Caco-2 (cell line): ENCODE measurements around the gene ZNF667. TPM values are rescaled to one million over a fixed set of nuclear protein-coding genes. Genes with fewer than 3 reads are reported as not detected.

Experiments used
- Bru-seq: library from RNA; stranded (reverse); fragments of 400-500 nt; gene quantifications from one replicate; lab custom pipeline; 2021; lab: Mats Ljungman, UMichigan
- BruChase-seq, 2 experiments: library from RNA; stranded (reverse); fragments of 400-500 nt; gene quantifications; one replicate each; lab custom pipeline; 2021; lab: Mats Ljungman, UMichigan
- BruUV-seq: library from RNA; stranded (reverse); fragments of 400-500 nt; replicated peaks from 2 replicates; lab custom pipeline; 2021; lab: Mats Ljungman, UMichigan
- CTCF ChIA-PET: fragments of 300-600 bp; sonication (Branson Sonifier 250); formaldehyde crosslinking; loops from one replicate; lab custom pipeline; 2022; ENCODE audit warnings: antibody characterized with exemption; lab: Charles Lee
- POLR2A ChIA-PET: fragments of 300-600 bp; sonication (Branson Sonifier 250); formaldehyde crosslinking; loops from one replicate; lab custom pipeline; 2022; ENCODE audit warnings: antibody characterized with exemption; lab: Charles Lee
- DNase-seq, 2 experiments: peaks; one replicate each; pipeline versions ENCODE4 v3.0.0 to v3.0.0-alpha.2; 2020 to 2022
- H3K27me3 ChIP-seq: replicated peaks from 2 replicates; pipeline ENCODE4 v1.6.0; 2011; ENCODE audit warnings: low read length; ENCODE audit not compliant: control insufficient read depth, insufficient read depth
- H3K36me3 ChIP-seq: 2 replicates; pipeline ENCODE4 v1.5.1; 2011; ENCODE audit warnings: low read length; ENCODE audit not compliant: control insufficient read depth, insufficient read depth
- H3K4me1 ChIP-seq: fragments of 250-450 bp; sonication (Bioruptor Pico); 2 replicates; pipeline ENCODE4 v1.5.1; 2020; ENCODE audit warnings: mild to moderate bottlenecking
- H3K4me3 ChIP-seq: 2 replicates; pipeline ENCODE4 v1.5.1; 2011; ENCODE audit warnings: low read depth, mild to moderate bottlenecking, control low read depth, low read length
- H3K9me3 ChIP-seq: fragments of 250-450 bp; sonication (Bioruptor Pico); 2 replicates; pipeline ENCODE4 v1.5.1; 2020; ENCODE audit warnings: mild to moderate bottlenecking, moderate library complexity
- H3K27ac Mint-ChIP-seq: one replicate; pipeline ENCODE4 v1.8.0; 2022; ENCODE audit warnings: mixed read lengths; ENCODE audit not compliant: unreplicated experiment
- H3K27me3 Mint-ChIP-seq: one replicate; pipeline ENCODE4 v1.8.0; 2022; ENCODE audit warnings: mixed read lengths; ENCODE audit not compliant: insufficient read depth, unreplicated experiment
- H3K36me3 Mint-ChIP-seq: one replicate; pipeline ENCODE4 v1.8.0; 2022; ENCODE audit warnings: mild to moderate bottlenecking, mixed read lengths; ENCODE audit not compliant: insufficient read depth, unreplicated experiment
- H3K4me1 Mint-ChIP-seq: one replicate; pipeline ENCODE4 v1.8.0; 2022; ENCODE audit warnings: low read depth, mixed read lengths; ENCODE audit not compliant: unreplicated experiment
- H3K4me3 Mint-ChIP-seq: one replicate; pipeline ENCODE4 v1.8.0; 2022; ENCODE audit warnings: mild to moderate bottlenecking, moderate library complexity, mixed read lengths; ENCODE audit not compliant: unreplicated experiment
- H3K9me3 Mint-ChIP-seq: one replicate; pipeline ENCODE4 v1.8.0; 2022; ENCODE audit warnings: mixed read lengths; ENCODE audit not compliant: unreplicated experiment
- CTCF ChIP-seq, 2 experiments: fragments of 200-600 bp in 1 of 2; IDR thresholded peaks; 1 replicate in 1 of 2; 2 replicates in 1 of 2; pipeline versions ENCODE4 v1.5.1 to v1.8.0; 2011 to 2022; ENCODE audit warnings: antibody characterized with exemption in 1 of 2, control low read depth in 1 of 2, inconsistent platforms in 1 of 2, low read depth in 1 of 2, low read length in 1 of 2, mild to moderate bottlenecking in 1 of 2, moderate library complexity in 1 of 2; ENCODE audit not compliant: insufficient read depth in 1 of 2, severe bottlenecking in 1 of 2, unreplicated experiment in 1 of 2
- intact Hi-C: fragments of 100-400 bp; cut with micrococcal nuclease; formaldehyde crosslinking; loops from one replicate; pipeline ENCODE4 v1.10.0; 2022; ENCODE audit not compliant: unreplicated experiment
- long read RNA-seq: library from polyadenylated mRNA; stranded (forward); transcript quantifications from one replicate; pipeline ENCODE4 v2.0.0, GENCODE V29; 2022
- total RNA-seq: library from RNA; stranded (reverse); gene quantifications from 2 replicates; pipeline ENCODE4 v1.2.3, GENCODE V29; 2022

Gene ZNF667
- not detected in 2 replicates for total RNA-seq
- percentile 4 among the genes with signal in this experiment for Bru-seq, nascent RNA
- not detected for BruChase-seq, experiment 1, labeled RNA remaining after a 2-hour chase
- not detected for BruChase-seq, experiment 2, labeled RNA remaining after a 6-hour chase
- long read RNA-seq: 0 reads

- DNase-seq: no peak
- H3K27ac Mint-ChIP-seq: no peak within 1 kb of the TSS
- H3K27me3 ChIP-seq: no peaks in the 10 kb centered on the region
- H3K27me3 Mint-ChIP-seq: no peaks in the 10 kb centered on the region
- CTCF ChIA-PET: no interaction called here
- no peak within 1 kb of the TSS for H3K4me3 ChIP-seq
- H3K4me3 Mint-ChIP-seq: no peak within 1 kb of the TSS
- H3K36me3 ChIP-seq: no peaks in the 10 kb centered on the region
- H3K36me3 Mint-ChIP-seq: no peaks in the 10 kb centered on the region
- H3K9me3 ChIP-seq: peaks cover 18% of the 10 kb centered on the region
- POLR2A ChIA-PET: no interaction called here
- no TSS peak for BruUV-seq
- peaks cover 53% of the 10 kb centered on the region for H3K9me3 Mint-ChIP-seq
- TF ChIP-seq CTCF (IDR thresholded peaks at IDR 0.05; ENCODE audit: insufficient read depth in 1 of 2, low read depth in 1 of 2, low read length in 1 of 2, severe bottlenecking in 1 of 2, unreplicated experiment in 1 of 2): no peak
- H3K4me1 ChIP-seq: no peaks in the 10 kb centered on the region
- no peaks in the 10 kb centered on the region for H3K4me1 Mint-ChIP-seq
- intact Hi-C loops: no loop called here
Observed at GRCh38 chr19:56476651-56477428, at the start of gene ZNF667. ZNF667 (minus strand) TSS chr19:56477345; CDS start chr19:56462370, 14,975 bp downstream.

- no peaks in the 10 kb centered on the region for H3K4me1 ChIP-seq
- H3K27me3 Mint-ChIP-seq: no peaks in the 10 kb centered on the region
- DNase-seq: no peak
- peaks cover 76% of the 10 kb centered on the region for H3K9me3 Mint-ChIP-seq
- TF ChIP-seq CTCF (IDR thresholded peaks at IDR 0.05; ENCODE audit: insufficient read depth in 1 of 2, low read depth in 1 of 2, low read length in 1 of 2, severe bottlenecking in 1 of 2, unreplicated experiment in 1 of 2): no peak
- no peak overlapping the region for H3K27ac Mint-ChIP-seq
- H3K27me3 ChIP-seq: no peaks in the 10 kb centered on the region
- no peaks in the 10 kb centered on the region for H3K36me3 ChIP-seq
- H3K4me1 Mint-ChIP-seq: no peaks in the 10 kb centered on the region
- intact Hi-C loops: no loop called here
- ChIA-PET CTCF (no interaction called here), POLR2A (no interaction called here)
- no peak overlapping the region for H3K4me3 ChIP-seq
- no peak overlapping the region for H3K4me3 Mint-ChIP-seq
- no TSS peak for BruUV-seq
- peaks cover 53% of the 10 kb centered on the region for H3K9me3 ChIP-seq
- H3K36me3 Mint-ChIP-seq: no peaks in the 10 kb centered on the region
Observed at GRCh38 chr19:56525214-56525860, 48.2 kb upstream of the ZNF667 start.

- POLR2A ChIA-PET: no interaction called here
- CTCF ChIA-PET: no interaction called here
- Mint-ChIP-seq H3K4me1 (no peaks in the 10 kb centered on the region), H3K27ac (no peak overlapping the region), H3K4me3 (no peak overlapping the region), H3K27me3 (no peaks in the 10 kb centered on the region), H3K36me3 (no peaks in the 10 kb centered on the region), H3K9me3 (peaks cover under 1% of the 10 kb centered on the region)
- BruUV-seq: no TSS peak
- no peak for TF ChIP-seq CTCF (IDR thresholded peaks at IDR 0.05; ENCODE audit: insufficient read depth in 1 of 2, low read depth in 1 of 2, low read length in 1 of 2, severe bottlenecking in 1 of 2, unreplicated experiment in 1 of 2)
- no peak overlapping the region for H3K4me3 ChIP-seq
- H3K27me3 ChIP-seq: no peaks in the 10 kb centered on the region
- no peaks in the 10 kb centered on the region; the same call in 1 of the 2 replicates for H3K9me3 ChIP-seq
- intact Hi-C loops: no loop called here
- no peaks in the 10 kb centered on the region for H3K36me3 ChIP-seq
- DNase-seq: no peak
- H3K4me1 ChIP-seq: no peaks in the 10 kb centered on the region
Observed at GRCh38 chr19:56508290-56508778, 31.2 kb upstream of the ZNF667 start.
